ENCODE measurements around the gene MTM1.

Gene MTM1

GRCh38 chrX:150715184-150715583 lies 146.8 kb downstream of the MTM1 start:
- no peak for DNase-seq (ENCODE audit: low spot score)

- DNase-seq (ENCODE audit: low spot score) = no peak
Observed at GRCh38 chrX:150719621-150720020, 151.2 kb downstream of the MTM1 start.
